Erythroblast (primary cell): Measurements from ENCODE around the gene NR3C2.

ENCODE experiments used
- GATA1 ChIP-seq: IDR thresholded peaks from 2 replicates; pipeline ENCODE4 v1.6.1; 2011; ENCODE audit warnings: low read depth, mild to moderate bottlenecking, control low read depth, low read length, moderate library complexity
- POLR2A ChIP-seq: IDR thresholded peaks from 2 replicates; pipeline ENCODE4 v1.6.1; 2011; ENCODE audit warnings: mild to moderate bottlenecking, low read length

- TF ChIP-seq POLR2A: no peak
- no peak for TF ChIP-seq GATA1
These were observed 74.5 kb downstream of the NR3C2 start for GRCh38 chr4:148367756-148368155.
